ENCODE data around the gene PDCD5.

GRCh38 chr19:32630338-32630737 is 49.3 kb downstream of the PDCD5 start:
- TF ChIP-seq CTCF (conservative IDR thresholded peaks at IDR 0.05; ENCODE audit: low read depth, low read length) (no peak), EZH2 (IDR thresholded peaks at IDR 0.05; ENCODE audit: borderline replicate concordance, low read depth, low read length, poor library complexity, severe bottlenecking) (no peak)

Measured in A673 (cell line).